ENCODE results near the gene XRCC3.

Gene XRCC3

DNA sequence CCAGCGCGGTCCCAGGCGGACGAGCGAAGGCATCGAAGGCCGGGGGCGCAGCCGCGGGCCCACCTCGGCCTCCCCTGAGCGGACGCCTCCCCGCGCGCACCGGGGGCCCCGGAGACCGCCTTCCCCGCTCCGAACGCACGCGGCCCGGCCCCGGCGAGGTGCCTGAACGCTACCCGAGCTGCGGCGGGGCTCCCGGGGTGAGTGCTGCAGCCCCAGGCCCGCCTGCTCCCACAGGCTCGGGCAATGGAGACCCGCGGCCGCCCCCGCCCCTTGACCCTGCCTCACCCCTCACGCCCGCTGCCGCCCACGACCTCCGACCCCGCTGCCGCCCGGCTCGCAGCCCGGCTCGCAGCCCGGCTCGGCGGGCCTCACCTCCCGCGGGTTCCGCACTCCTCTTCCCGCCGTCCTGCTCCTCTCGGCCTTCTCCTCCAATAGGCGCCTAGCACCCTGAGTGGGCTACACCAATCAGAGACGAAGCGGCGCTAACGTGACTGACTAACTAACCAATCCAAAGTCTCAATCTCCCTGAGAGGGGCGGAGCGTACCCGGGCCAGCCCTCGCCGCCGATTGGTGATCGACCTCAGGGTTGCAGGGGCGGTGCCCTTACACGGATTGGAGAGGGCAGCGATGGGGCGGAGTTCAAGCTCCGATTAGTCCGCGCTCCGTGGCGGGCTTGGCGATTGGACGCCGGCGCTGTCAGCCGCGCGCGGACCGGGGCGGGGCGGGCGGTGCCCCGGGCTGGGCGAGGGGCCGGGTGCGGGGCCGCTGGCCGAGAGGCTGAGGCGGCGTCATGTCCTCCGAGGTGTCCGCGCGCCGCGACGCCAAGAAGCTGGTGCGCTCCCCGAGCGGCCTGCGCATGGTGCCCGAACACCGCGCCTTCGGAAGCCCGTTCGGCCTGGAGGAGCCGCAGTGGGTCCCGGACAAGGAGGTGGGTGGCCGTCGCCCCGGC, at the start of gene XRCC3, which contains the start of gene ZFYVE21:
XRCC3 (minus strand) TSS at position 400 of the 949 bp plus-strand sequence. CDS start 4,364 bp downstream, outside the sequence.
ZFYVE21 (plus strand) TSS at position 759 of the 949 bp plus-strand sequence; CDS start at position 791, 32 bp downstream.
- peak; percentile 99 for FAIRE-seq

DNA sequence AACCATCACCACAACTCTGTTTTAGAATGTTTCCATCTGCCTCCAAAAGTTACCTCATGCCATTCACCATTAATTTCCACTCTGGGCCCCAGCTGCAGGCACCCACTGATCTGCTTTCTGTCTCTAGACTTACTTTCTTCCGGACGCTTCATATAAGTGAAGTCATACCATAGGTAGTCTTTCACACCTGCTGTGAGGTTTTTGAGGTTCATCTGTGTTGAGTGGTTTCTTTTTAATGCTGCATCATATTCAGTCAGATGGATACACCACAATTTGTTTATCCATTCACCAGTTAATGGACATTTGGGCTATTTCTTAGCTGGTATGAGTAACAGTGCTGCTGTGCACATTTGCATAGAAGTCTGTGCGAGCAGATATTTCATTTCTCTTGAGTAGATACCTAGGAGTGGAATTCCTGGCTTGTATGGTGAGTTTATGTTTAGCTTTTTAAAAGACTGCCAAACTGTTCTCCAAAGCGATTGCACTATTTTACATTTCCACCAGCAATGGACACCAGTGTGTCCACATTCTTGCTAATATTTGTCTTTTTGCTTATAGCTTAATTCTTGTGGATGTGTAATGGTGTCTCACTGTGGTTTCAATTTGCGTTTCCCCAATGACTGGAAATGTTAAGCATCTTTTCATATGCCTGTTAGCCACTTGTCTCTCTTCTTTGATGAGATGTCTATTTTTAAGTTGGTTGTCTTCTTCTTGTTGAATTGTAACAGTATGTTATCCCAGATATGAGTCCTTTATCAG, 48.7 kb upstream of the XRCC3 start:
- DNase-seq (ENCODE audit: insufficient read length, low spot score) (peak; percentile 28), FAIRE-seq (peak; percentile 78)

More for the DNA sequence above, at the start of gene XRCC3, which contains the start of gene ZFYVE21:
- DNase-seq (ENCODE audit: insufficient read length, low spot score), result peak; percentile 100

DNA sequence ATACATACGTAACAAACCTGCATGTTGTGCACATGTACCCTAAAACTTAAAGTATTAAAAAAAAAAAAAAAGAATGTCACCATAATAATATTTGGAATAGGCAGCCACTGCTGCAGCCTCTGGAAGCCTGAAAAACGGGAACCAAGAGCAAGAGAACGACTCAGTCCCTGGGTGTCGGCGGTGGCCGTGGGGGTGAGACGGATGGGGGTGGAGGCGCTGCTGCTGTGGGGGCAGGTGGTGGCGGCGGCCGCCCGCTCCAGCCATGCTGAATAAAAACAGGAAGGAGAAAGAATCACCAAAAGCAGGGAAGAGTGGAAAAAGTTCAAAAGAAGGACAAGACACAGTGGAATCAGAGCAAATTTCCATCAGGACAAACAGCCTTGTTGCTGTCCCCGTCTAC, 47.3 kb upstream of the XRCC3 start:
- DNase-seq (ENCODE audit: insufficient read length, low spot score) (no peak), FAIRE-seq (no peak)

- no peak for FAIRE-seq
Observed at GRCh38 chr14:103762036-103762435, 46.8 kb upstream of the XRCC3 start.

GRCh38 chr14:103758059-103758776, 43.0 kb upstream of the XRCC3 start:
- DNase-seq (ENCODE audit: insufficient read length, low spot score) (no peak), FAIRE-seq (no peak)

More at GRCh38 chr14:103762036-103762435, 46.8 kb upstream of the XRCC3 start:
- no peak for DNase-seq (ENCODE audit: insufficient read length, low spot score)

DNA sequence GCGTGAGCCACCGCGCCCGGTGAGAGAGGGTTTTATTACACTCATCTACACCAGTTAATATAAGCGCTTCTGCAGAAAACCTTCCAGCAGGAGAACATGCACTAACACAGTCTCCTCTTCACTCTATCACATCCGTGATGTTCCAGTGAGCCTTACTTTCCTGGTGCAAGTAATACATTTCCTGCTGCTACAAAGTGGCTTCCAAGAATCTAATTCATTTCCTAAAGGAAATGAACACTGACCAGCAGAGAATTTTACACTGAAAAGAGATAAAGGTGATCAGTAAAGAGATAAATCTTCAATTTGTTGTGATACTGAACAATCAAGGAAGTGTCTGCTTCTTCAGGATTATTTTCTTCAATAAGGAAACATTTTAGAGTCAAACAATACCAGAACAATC, 39.8 kb upstream of the XRCC3 start:
- DNase-seq (ENCODE audit: insufficient read length, low spot score) (no peak), FAIRE-seq (no peak)

DNA sequence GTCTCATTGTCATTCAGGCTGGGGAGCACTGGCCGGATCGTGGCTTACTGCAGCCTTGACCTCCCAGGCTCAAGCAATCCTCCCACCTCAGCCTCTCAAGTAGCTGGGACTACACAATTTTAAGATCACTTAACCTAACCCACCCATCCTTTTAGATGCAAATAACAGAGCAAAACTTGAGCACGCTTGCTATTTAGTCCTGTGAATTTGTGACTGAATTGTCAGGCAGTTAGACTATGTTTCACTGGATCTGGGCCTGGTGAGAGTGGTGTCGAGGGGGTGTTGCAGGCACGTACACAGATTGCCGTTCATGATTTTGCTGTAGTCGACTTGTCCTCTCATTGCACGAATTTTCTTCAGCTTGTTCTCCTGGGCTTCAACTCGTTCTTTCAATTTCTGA, 38.5 kb upstream of the XRCC3 start:
- DNase-seq (ENCODE audit: insufficient read length, low spot score) (no peak), FAIRE-seq (no peak)

DNA sequence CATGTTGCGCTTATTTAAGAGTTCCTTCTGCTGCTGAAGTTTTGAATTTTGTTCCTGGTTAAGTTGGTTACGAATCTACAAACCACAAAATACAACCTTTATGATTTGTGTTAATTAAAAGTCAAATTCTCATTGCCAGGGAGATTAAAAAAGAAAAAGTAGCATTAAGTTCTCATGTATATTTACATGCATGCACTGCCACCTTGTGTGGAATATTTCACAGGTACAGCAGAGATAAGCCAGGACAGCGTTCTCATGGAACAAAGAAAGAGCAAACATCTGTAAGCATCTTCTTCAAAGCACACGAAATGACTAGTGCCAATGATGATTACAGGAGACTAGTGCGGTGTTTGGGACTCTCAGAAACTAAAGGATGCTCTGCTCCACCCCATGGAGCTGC, 34.6 kb upstream of the XRCC3 start:
- no peak for DNase-seq (ENCODE audit: insufficient read length, low spot score)

GRCh38 chr14:103749452-103749851, 34.2 kb upstream of the XRCC3 start:
- FAIRE-seq (no peak), DNase-seq (ENCODE audit: insufficient read length, low spot score) (no peak)

More for the DNA sequence above, 34.6 kb upstream of the XRCC3 start:
- FAIRE-seq, result no peak

GRCh38 chr14:103748534-103748857, 33.2 kb upstream of the XRCC3 start:
- FAIRE-seq, result no peak

GRCh38 chr14:103746701-103747100, 31.4 kb upstream of the XRCC3 start:
- no peak for FAIRE-seq

More at GRCh38 chr14:103748534-103748857, 33.2 kb upstream of the XRCC3 start:
- no peak for DNase-seq (ENCODE audit: insufficient read length, low spot score)

GRCh38 chr14:103745424-103745823, 30.2 kb upstream of the XRCC3 start:
- FAIRE-seq (no peak), DNase-seq (ENCODE audit: insufficient read length, low spot score) (no peak)

More at GRCh38 chr14:103746701-103747100, 31.4 kb upstream of the XRCC3 start:
- DNase-seq (ENCODE audit: insufficient read length, low spot score), result no peak

GRCh38 chr14:103744621-103745395, 29.6 kb upstream of the XRCC3 start:
- DNase-seq (ENCODE audit: insufficient read length, low spot score), result no peak
- FAIRE-seq, result no peak

GRCh38 chr14:103743691-103744090, 28.4 kb upstream of the XRCC3 start:
- FAIRE-seq, result no peak

DNA sequence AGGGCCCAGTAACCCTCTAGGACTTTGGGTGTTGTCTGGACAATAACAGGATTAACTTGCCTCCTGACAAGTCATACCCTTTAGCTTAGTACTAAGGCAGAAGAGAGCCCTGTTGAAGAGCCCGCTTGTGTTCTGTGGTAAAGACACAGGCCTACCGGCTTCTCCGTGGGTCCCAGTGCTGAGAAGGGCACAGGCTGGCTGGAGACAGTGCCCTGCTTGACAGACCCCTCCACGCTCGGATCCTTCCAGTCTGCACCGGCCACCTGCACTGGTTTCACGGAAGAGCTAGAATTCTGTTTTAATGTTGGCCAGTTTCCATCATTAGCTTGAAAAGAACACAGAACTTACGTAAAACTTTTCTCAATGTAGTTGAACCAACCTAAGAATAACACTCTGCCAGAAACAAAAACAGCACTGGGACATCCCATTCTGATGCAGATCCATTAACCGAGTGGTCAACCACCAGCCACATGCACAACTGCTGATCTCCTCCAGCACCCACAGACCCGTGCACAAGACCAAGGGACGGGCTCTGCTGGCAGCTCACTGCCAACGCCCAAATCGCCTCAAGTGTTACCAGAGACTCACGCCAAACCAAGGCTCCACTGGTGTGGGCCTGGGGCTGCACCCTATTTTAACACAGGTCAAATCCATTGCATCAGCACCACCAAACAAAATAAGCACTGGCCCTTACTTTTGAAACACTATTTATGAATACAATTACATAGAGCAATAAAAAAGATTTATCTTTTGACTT, 27.4 kb upstream of the XRCC3 start:
- FAIRE-seq, result no peak
- no peak for DNase-seq (ENCODE audit: insufficient read length, low spot score)

More at GRCh38 chr14:103743691-103744090, 28.4 kb upstream of the XRCC3 start:
- no peak for DNase-seq (ENCODE audit: insufficient read length, low spot score)

DNA sequence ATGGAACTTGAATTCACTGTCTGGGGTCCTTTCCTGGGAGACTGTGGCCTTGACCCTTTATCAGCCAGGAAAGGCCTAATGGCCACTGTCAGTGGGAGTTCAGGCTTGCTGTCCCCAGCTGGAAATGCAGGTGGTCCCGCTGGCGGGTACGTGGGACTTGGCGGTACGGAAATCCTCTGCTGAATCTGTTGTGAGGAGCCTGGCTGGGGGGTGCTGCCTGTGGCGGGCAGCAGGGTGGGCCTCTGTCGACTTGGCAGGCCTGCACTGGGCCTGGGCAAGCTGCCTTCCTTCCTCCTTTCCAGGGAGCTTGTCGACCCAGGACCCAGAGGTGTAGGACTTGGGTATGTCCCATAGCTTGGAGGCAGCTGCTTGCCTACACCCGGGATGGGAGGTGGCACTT, 26.6 kb upstream of the XRCC3 start:
- FAIRE-seq, result no peak
- no peak for DNase-seq (ENCODE audit: insufficient read length, low spot score)

GRCh38 chr14:103740991-103741689, 25.9 kb upstream of the XRCC3 start:
- DNase-seq (ENCODE audit: insufficient read length, low spot score) (no peak), FAIRE-seq (no peak)

DNA sequence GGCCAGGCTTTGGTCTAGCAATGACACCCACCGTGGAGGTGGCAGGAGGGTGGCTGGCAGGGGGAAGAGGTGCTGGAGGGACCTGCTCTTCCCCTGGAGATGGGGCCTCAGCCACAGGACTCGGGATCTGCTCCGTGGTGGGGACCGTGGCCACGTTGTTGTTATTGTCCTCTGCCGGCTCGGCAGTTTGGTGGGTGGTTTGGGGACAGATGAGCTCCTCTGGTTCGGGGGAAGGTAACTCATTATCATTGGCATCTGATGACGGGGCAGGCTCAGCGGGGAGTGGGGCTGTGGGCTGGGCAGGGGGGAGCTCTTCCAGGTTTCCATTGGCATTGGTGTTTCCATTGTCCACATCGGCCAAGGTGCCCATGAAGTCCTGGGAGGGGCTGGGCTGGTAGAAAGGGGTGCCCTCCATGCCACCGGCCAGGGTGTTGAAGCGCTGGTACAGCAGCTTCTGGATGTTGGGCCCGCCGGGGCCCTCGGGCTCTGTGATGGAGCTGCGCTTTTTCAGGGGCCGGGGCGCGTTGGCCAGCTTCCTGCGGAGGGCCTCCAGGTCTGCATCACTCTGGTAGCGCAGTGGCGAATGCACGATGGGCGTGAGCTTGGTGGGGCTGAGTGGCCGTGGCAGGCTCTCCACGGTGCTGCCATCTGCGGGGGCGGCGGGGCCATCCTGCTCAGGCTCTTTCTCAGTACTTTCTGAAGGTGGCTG, 24.7 kb upstream of the XRCC3 start:
- FAIRE-seq (no peak), DNase-seq (ENCODE audit: insufficient read length, low spot score) (no peak)
